SK-N-SH treated with all-trans-retinoic acid at 6 μM for 48 hours (cell line): ENCODE data around the gene UST.

Experiments
- ATAC-seq: fragments of 200-7000 bp; cut with Tn5 transposase; 3 replicates; pipeline ENCODE4 v1.9.1; 2020; ENCODE audit warnings: mild to moderate bottlenecking, moderate library complexity
- ARNTL ChIP-seq: fragments of 450-650 bp; formaldehyde crosslinking; IDR thresholded peaks from 2 replicates; pipeline ENCODE4 v1.5.0; 2020; ENCODE audit warnings: low read depth, mild to moderate bottlenecking, moderate library complexity, borderline replicate concordance
- CSDC2 ChIP-seq: fragments of 250-450 bp; sonication (Bioruptor Pico); IDR thresholded peaks from 2 replicates; pipeline ENCODE4 v1.5.0; 2020; ENCODE audit warnings: mild to moderate bottlenecking, moderate library complexity
- ESRRG ChIP-seq: fragments of 250-450 bp; sonication (Bioruptor Pico); IDR thresholded peaks from 2 replicates; pipeline ENCODE4 v1.6.1; 2021; ENCODE audit warnings: mild to moderate bottlenecking
- GLIS3 ChIP-seq: fragments of 250-450 bp; sonication (Bioruptor Pico); IDR thresholded peaks from 2 replicates; pipeline ENCODE4 v1.5.0; 2020; ENCODE audit warnings: mild to moderate bottlenecking, moderate library complexity
- ISL1 ChIP-seq: fragments of 250-450 bp; sonication (Bioruptor Pico); IDR thresholded peaks from 2 replicates; pipeline ENCODE4 v2.1.2; 2022; ENCODE audit warnings: mild to moderate bottlenecking, moderate library complexity
- OSR1 ChIP-seq: fragments of 250-450 bp; sonication (Bioruptor Pico); IDR thresholded peaks from 2 replicates; pipeline ENCODE4 v1.8.0; 2022; ENCODE audit warnings: moderate library complexity, mild to moderate bottlenecking, inconsistent platforms
- PPARA ChIP-seq: fragments of 250-450 bp; sonication (Bioruptor Pico); IDR thresholded peaks from 2 replicates; pipeline ENCODE4 v1.5.0; 2020; ENCODE audit warnings: mild to moderate bottlenecking, borderline replicate concordance
- RARB ChIP-seq: fragments of 250-450 bp; sonication (Bioruptor Pico); IDR thresholded peaks from 2 replicates; pipeline ENCODE4 v1.8.0; 2021; ENCODE audit warnings: mild to moderate bottlenecking, moderate library complexity
- SNAI2 ChIP-seq: fragments of 250-450 bp; sonication (Bioruptor Pico); IDR thresholded peaks from 2 replicates; pipeline ENCODE4 v1.5.0; 2020; ENCODE audit warnings: mild to moderate bottlenecking, moderate library complexity
- ZC3H10 ChIP-seq: fragments of 250-450 bp; sonication (Bioruptor Pico); IDR thresholded peaks from 2 replicates; pipeline ENCODE4 v1.5.1; 2021; ENCODE audit warnings: mild to moderate bottlenecking, moderate library complexity
- ZFP3 ChIP-seq: fragments of 250-450 bp; sonication (Bioruptor Pico); IDR thresholded peaks from 2 replicates; pipeline ENCODE4 v1.5.0; 2020; ENCODE audit warnings: mild to moderate bottlenecking, moderate library complexity
- ZNF70 ChIP-seq: fragments of 450-650 bp; formaldehyde crosslinking; IDR thresholded peaks from 2 replicates; pipeline ENCODE4 v1.5.0; 2020; ENCODE audit warnings: mild to moderate bottlenecking, moderate library complexity
- ZNF8 ChIP-seq: fragments of 450-650 bp; formaldehyde crosslinking; IDR thresholded peaks from 2 replicates; pipeline ENCODE4 v1.5.0; 2020; ENCODE audit warnings: mild to moderate bottlenecking, moderate library complexity
- TF ChIP-seq, protein P1 (sequence below): fragments of 250-450 bp; sonication (Bioruptor Pico); IDR thresholded peaks from 2 replicates; pipeline ENCODE4 v1.8.0; 2021; ENCODE audit warnings: low read depth, mild to moderate bottlenecking, moderate library complexity, borderline replicate concordance
- TF ChIP-seq, protein P2 (sequence below): fragments of 250-450 bp; sonication (Bioruptor Pico); IDR thresholded peaks from 2 replicates; pipeline ENCODE4 v1.8.0; 2020; ENCODE audit warnings: mild to moderate bottlenecking, moderate library complexity, borderline replicate concordance
- TF ChIP-seq, protein P3 (sequence below): fragments of 250-450 bp; sonication (Bioruptor Pico); IDR thresholded peaks from 2 replicates; pipeline ENCODE4 v1.5.1; 2020; ENCODE audit warnings: low read depth, mild to moderate bottlenecking, moderate library complexity
- TF ChIP-seq, protein P4 (sequence below): fragments of 250-450 bp; sonication (Bioruptor Pico); IDR thresholded peaks from 2 replicates; pipeline ENCODE4 v1.5.0; 2020; ENCODE audit warnings: mild to moderate bottlenecking, moderate library complexity
- TF ChIP-seq, protein P5 (sequence below): fragments of 250-450 bp; sonication (Bioruptor Pico); IDR thresholded peaks from 2 replicates; pipeline ENCODE4 v1.5.1; 2021; ENCODE audit warnings: mild to moderate bottlenecking, moderate library complexity

Gene UST

DNA sequence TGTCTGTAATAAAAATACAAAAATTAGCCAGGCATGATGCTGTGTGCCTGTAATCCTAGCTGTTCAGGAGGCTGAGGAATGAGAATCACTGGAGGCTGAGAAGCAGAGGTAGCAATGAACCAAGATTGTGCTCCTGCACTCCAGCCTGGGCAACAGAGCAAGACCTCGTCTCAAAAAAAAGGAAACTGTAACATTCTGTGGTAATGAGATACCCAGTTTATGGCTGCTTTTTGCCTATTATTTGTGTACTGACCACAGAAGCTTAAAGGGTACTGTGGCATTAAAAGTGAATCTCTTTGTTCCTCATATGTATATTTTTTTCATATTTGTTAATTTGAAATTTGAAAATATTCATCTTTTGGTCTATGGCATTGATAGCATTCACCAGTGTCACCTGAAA, 185.4 kb downstream of the UST start:
- ATAC-seq, result no peak

DNA sequence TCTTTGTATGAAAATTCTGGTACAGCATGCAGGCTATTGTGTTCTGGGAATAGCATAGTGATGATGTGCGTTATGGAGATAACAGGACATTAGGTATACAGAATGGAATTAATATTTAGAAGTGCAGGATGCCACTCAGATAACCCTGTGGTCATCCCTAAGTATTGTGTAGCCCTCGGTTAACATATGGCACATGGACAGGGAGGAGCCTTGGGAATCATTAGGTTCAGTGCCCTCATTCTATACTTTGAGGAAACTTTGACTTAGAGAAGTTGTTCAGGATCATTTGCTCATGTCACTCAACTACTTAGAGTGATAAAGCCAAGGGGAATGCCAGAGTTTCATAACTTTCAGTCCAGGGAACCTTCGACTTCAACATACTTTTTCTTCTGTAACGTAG, 185.9 kb downstream of the UST start:
- no peak for TF ChIP-seq ZNF70 (CRISPR knock-in tag)
- no peak for TF ChIP-seq ZFP3 (CRISPR knock-in tag)
- ATAC-seq, result no peak

More for the DNA sequence above, 185.4 kb downstream of the UST start:
- no peak for TF ChIP-seq ARNTL (CRISPR knock-in tag)
- TF ChIP-seq OSR1 (CRISPR knock-in tag), result no peak
- no peak for TF ChIP-seq PPARA (CRISPR knock-in tag)
- TF ChIP-seq ISL1 (CRISPR knock-in tag), result no peak
- no peak for TF ChIP-seq ZFP3 (CRISPR knock-in tag)
- TF ChIP-seq ESRRG (CRISPR knock-in tag), result no peak
- TF ChIP-seq, protein P1, sequence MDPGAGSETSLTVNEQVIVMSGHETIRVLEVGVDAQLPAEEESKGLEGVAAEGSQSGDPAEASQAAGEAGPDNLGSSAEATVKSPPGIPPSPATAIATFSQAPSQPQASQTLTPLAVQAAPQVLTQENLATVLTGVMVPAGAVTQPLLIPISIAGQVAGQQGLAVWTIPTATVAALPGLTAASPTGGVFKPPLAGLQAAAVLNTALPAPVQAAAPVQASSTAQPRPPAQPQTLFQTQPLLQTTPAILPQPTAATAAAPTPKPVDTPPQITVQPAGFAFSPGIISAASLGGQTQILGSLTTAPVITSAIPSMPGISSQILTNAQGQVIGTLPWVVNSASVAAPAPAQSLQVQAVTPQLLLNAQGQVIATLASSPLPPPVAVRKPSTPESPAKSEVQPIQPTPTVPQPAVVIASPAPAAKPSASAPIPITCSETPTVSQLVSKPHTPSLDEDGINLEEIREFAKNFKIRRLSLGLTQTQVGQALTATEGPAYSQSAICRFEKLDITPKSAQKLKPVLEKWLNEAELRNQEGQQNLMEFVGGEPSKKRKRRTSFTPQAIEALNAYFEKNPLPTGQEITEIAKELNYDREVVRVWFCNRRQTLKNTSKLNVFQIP (CRISPR knock-in tag), result no peak
- TF ChIP-seq GLIS3 (CRISPR knock-in tag), result no peak
- no peak for TF ChIP-seq CSDC2 (CRISPR knock-in tag)
- TF ChIP-seq, protein P2, sequence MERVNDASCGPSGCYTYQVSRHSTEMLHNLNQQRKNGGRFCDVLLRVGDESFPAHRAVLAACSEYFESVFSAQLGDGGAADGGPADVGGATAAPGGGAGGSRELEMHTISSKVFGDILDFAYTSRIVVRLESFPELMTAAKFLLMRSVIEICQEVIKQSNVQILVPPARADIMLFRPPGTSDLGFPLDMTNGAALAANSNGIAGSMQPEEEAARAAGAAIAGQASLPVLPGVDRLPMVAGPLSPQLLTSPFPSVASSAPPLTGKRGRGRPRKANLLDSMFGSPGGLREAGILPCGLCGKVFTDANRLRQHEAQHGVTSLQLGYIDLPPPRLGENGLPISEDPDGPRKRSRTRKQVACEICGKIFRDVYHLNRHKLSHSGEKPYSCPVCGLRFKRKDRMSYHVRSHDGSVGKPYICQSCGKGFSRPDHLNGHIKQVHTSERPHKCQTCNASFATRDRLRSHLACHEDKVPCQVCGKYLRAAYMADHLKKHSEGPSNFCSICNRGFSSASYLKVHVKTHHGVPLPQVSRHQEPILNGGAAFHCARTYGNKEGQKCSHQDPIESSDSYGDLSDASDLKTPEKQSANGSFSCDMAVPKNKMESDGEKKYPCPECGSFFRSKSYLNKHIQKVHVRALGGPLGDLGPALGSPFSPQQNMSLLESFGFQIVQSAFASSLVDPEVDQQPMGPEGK (CRISPR knock-in tag), result no peak
- no peak for TF ChIP-seq RARB

DNA sequence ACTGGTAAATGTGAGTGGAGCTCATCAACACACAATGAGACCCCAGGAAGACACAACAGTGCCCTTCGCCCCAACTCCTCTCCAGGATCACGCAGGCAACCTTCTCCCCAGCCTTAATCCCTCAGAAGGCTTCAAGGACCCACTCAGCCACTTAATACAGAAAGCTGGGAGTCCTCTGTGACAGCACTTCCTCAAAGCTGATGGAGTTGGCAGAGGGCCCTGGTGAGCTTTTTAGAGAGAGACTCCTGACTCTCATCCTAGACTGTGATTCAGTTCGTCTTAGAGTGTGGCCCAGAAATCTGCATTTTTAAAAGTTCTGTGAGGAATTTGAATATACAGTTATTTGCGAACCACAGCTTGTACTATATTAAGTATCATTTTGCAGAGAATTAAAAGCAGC, 187.7 kb downstream of the UST start:
- ATAC-seq, result peak; percentile 70
- TF ChIP-seq ZFP3 (CRISPR knock-in tag) (no peak), GLIS3 (CRISPR knock-in tag) (no peak), ARNTL (CRISPR knock-in tag) (no peak), PPARA (CRISPR knock-in tag) (no peak), ESRRG (CRISPR knock-in tag) (no peak), OSR1 (CRISPR knock-in tag) (no peak), ZC3H10 (CRISPR knock-in tag) (no peak), ZNF8 (no peak)
- TF ChIP-seq, protein P1 (CRISPR knock-in tag), result no peak
- TF ChIP-seq, protein P2 (CRISPR knock-in tag), result no peak
- TF ChIP-seq, protein P3, sequence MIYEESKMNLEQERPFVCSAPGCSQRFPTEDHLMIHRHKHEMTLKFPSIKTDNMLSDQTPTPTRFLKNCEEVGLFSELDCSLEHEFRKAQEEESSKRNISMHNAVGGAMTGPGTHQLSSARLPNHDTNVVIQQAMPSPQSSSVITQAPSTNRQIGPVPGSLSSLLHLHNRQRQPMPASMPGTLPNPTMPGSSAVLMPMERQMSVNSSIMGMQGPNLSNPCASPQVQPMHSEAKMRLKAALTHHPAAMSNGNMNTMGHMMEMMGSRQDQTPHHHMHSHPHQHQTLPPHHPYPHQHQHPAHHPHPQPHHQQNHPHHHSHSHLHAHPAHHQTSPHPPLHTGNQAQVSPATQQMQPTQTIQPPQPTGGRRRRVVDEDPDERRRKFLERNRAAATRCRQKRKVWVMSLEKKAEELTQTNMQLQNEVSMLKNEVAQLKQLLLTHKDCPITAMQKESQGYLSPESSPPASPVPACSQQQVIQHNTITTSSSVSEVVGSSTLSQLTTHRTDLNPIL (CRISPR knock-in tag), result no peak

DNA sequence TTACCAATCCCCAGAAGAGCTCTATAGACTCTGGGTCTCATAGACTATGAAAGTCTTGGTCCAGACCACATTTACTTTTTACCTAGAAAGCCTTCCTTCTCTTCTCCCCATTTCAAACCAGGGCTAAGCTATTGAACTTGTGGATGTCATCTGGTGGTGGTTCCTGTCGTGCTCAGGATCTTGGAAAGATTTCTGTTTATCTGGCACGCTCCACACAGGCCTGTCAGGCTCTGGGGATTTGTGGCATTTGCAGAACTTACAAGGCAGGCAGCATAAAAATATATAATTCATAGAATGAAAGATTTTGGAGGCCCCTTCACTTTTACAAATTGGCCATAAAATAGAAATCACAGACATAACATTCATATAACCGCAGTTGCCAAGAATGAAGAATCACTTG, 188.1 kb downstream of the UST start:
- ATAC-seq, result peak; percentile 46
- TF ChIP-seq, protein P2 (CRISPR knock-in tag), result no peak
- TF ChIP-seq RARB (no peak), GLIS3 (CRISPR knock-in tag) (no peak), ZNF70 (CRISPR knock-in tag) (no peak), ISL1 (CRISPR knock-in tag) (no peak), SNAI2 (CRISPR knock-in tag) (no peak)
- TF ChIP-seq, protein P4, sequence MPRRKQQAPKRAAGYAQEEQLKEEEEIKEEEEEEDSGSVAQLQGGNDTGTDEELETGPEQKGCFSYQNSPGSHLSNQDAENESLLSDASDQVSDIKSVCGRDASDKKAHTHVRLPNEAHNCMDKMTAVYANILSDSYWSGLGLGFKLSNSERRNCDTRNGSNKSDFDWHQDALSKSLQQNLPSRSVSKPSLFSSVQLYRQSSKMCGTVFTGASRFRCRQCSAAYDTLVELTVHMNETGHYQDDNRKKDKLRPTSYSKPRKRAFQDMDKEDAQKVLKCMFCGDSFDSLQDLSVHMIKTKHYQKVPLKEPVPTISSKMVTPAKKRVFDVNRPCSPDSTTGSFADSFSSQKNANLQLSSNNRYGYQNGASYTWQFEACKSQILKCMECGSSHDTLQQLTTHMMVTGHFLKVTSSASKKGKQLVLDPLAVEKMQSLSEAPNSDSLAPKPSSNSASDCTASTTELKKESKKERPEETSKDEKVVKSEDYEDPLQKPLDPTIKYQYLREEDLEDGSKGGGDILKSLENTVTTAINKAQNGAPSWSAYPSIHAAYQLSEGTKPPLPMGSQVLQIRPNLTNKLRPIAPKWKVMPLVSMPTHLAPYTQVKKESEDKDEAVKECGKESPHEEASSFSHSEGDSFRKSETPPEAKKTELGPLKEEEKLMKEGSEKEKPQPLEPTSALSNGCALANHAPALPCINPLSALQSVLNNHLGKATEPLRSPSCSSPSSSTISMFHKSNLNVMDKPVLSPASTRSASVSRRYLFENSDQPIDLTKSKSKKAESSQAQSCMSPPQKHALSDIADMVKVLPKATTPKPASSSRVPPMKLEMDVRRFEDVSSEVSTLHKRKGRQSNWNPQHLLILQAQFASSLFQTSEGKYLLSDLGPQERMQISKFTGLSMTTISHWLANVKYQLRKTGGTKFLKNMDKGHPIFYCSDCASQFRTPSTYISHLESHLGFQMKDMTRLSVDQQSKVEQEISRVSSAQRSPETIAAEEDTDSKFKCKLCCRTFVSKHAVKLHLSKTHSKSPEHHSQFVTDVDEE (CRISPR knock-in tag), result no peak
- TF ChIP-seq, protein P5, sequence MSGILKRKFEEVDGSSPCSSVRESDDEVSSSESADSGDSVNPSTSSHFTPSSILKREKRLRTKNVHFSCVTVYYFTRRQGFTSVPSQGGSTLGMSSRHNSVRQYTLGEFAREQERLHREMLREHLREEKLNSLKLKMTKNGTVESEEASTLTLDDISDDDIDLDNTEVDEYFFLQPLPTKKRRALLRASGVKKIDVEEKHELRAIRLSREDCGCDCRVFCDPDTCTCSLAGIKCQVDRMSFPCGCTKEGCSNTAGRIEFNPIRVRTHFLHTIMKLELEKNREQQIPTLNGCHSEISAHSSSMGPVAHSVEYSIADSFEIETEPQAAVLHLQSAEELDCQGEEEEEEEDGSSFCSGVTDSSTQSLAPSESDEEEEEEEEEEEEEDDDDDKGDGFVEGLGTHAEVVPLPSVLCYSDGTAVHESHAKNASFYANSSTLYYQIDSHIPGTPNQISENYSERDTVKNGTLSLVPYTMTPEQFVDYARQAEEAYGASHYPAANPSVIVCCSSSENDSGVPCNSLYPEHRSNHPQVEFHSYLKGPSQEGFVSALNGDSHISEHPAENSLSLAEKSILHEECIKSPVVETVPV, result no peak
